Ovary (tissue), 3 donors: ENCODE measurements around the gene LYSET.

ENCODE experiments used
- EP300 ChIP-seq: sonication (generic); formaldehyde crosslinking; IDR thresholded peaks from one replicate; pipeline ENCODE4 v1.6.1; 2017; ENCODE audit warnings: antibody characterized with exemption
- POLR2A ChIP-seq: fragments of 450-650 bp; IDR thresholded peaks from one replicate; pipeline ENCODE4 v1.6.1; 2017; ENCODE audit warnings: antibody characterized with exemption, mild to moderate bottlenecking, moderate library complexity
- TF ChIP-seq, protein P1 (sequence below), 3 donors: fragments of 450-650 bp in 2 of 3; fragments of 200-600 bp in 1 of 3; IDR thresholded peaks; one replicate each; pipeline versions ENCODE4 v1.5.1 to v1.8.0; 2016 to 2022; ENCODE audit warnings: antibody characterized with exemption in 3 of 3, mild to moderate bottlenecking in 1 of 3
- donor health status: DM: no; HTN: no; CAD: no.

DNA sequence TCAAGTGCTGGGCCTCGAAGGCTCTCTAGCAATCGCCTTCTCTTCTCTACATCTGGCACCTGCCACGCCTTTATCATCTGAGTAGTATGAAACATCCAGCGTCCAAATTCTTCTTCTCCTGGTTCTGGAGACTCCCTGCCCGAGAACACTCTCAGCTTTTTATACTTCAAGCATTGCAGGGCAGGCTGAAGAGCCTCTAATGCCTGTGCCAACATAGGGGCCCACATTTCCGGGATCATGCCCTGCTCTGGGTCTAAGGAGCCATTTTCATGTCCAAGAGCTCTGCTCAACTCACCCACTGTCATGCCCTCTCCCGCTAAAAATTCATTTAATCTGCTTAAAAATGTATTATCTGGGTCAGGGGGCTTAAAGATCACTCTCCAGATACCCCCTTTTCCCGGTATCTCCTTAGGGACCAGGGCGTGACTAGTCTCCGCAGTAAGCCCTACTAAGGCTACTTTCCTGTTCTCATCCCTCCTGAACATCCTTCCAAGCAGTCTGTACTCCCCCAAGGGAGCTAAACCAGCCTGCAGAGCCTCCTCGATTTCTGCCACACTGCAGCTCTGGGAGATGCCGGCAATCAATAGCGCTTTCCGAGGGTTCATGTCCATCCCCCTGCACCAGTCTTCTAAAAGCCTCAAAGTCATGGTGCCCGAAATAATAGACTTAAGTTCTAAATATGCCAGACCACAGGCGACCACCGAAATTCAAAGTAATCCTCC, 1.4 kb upstream of the LYSET start:
- TF ChIP-seq, protein P1, sequence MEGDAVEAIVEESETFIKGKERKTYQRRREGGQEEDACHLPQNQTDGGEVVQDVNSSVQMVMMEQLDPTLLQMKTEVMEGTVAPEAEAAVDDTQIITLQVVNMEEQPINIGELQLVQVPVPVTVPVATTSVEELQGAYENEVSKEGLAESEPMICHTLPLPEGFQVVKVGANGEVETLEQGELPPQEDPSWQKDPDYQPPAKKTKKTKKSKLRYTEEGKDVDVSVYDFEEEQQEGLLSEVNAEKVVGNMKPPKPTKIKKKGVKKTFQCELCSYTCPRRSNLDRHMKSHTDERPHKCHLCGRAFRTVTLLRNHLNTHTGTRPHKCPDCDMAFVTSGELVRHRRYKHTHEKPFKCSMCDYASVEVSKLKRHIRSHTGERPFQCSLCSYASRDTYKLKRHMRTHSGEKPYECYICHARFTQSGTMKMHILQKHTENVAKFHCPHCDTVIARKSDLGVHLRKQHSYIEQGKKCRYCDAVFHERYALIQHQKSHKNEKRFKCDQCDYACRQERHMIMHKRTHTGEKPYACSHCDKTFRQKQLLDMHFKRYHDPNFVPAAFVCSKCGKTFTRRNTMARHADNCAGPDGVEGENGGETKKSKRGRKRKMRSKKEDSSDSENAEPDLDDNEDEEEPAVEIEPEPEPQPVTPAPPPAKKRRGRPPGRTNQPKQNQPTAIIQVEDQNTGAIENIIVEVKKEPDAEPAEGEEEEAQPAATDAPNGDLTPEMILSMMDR (IDR thresholded peaks at IDR 0.05), result no peak
- TF ChIP-seq POLR2A (no peak), EP300 (no peak)
